SK-N-SH (cell line): ENCODE measurements around the gene SLC41A3. TPM values are rescaled to one million over a fixed set of nuclear protein-coding genes. Genes with fewer than 3 reads are reported as not detected.

Experiments
- CTCF ChIA-PET: fragments of 300-600, 350-600 bp; formaldehyde crosslinking; extraction: SDS; loops from one replicate; lab custom pipeline; 2021; lab: Yijun Ruan, JAX
- POLR2A ChIA-PET: fragments of 350-600 bp; sonication (Branson Sonifier 250); formaldehyde crosslinking; extraction: SDS; loops from one replicate; lab custom pipeline; 2020; ENCODE audit warnings: antibody characterized with exemption, inconsistent platforms; lab: Yijun Ruan, JAX
- DNase-seq: peaks from one replicate; pipeline ENCODE4 v3.0.0; 2012
- H2AFZ ChIP-seq: fragments of 200-600 bp; sonication (generic); 2 replicates; pipeline ENCODE4 v1.8.1; 2016; ENCODE audit warnings: antibody characterized with exemption, mild to moderate bottlenecking, low read depth
- H3F3A ChIP-seq: fragments of 200-600 bp; sonication (generic); replicated peaks from 2 replicates; pipeline ENCODE3; 2016; ENCODE audit warnings: antibody characterized with exemption, mild to moderate bottlenecking; ENCODE audit not compliant: insufficient read depth
- H3K27ac ChIP-seq, 2 experiments: fragments of 200-500 bp in 1 of 2; fragments of 200-600 bp in 1 of 2; sonication (Bioruptor generic) in 1 of 2; sonication (generic), shearing (Covaris generic) in 1 of 2; 2 replicates each; pipeline versions ENCODE4 v1.5.1 to v1.6.1; 2014 to 2016; ENCODE audit warnings: low read depth in 2 of 2, inconsistent platforms in 1 of 2, low read length in 1 of 2, mild to moderate bottlenecking in 1 of 2, mixed read lengths in 1 of 2
- H3K27me3 ChIP-seq: fragments of 200-600 bp; sonication (generic), shearing (Covaris generic); 2 replicates; pipeline ENCODE4 v1.6.1; 2016; ENCODE audit warnings: mixed run types; ENCODE audit not compliant: insufficient read depth
- H3K36me3 ChIP-seq, 2 experiments: fragments of 200-500 bp in 1 of 2; fragments of 200-600 bp in 1 of 2; sonication (Bioruptor generic) in 1 of 2; sonication (generic) in 1 of 2; replicated peaks in 1 of 2; 2 replicates each; pipeline versions ENCODE3 to v1.5.1; 2014 to 2016; ENCODE audit warnings: low read length in 1 of 2, mild to moderate bottlenecking in 1 of 2; ENCODE audit not compliant: insufficient read depth in 2 of 2, control insufficient read depth in 1 of 2
- H3K4me1 ChIP-seq, 2 experiments: fragments of 200-500 bp in 1 of 2; fragments of 200-600 bp in 1 of 2; sonication (Bioruptor generic) in 1 of 2; sonication (generic), shearing (Covaris generic) in 1 of 2; 2 replicates each; pipeline versions ENCODE4 v1.5.1 to v1.6.1; 2014 to 2016; ENCODE audit warnings: low read depth in 1 of 2, low read length in 1 of 2, mixed run types in 1 of 2; ENCODE audit not compliant: insufficient read depth in 2 of 2, control insufficient read depth in 1 of 2
- H3K4me2 ChIP-seq: fragments of 200-600 bp; sonication (generic), shearing (Covaris generic); 2 replicates; pipeline ENCODE4 v1.6.1; 2017; ENCODE audit warnings: mixed run types
- H3K4me3 ChIP-seq, 2 experiments: fragments of 200-500 bp in 1 of 2; fragments of 200-600 bp in 1 of 2; sonication (Bioruptor generic) in 1 of 2; sonication (generic), shearing (Covaris generic) in 1 of 2; 2 replicates each; pipeline versions ENCODE4 v1.5.1 to v1.8.1; 2014 to 2016; ENCODE audit warnings: low read depth in 2 of 2, inconsistent platforms in 1 of 2, low read length in 1 of 2, mild to moderate bottlenecking in 1 of 2, mixed read lengths in 1 of 2, moderate library complexity in 1 of 2
- H3K79me2 ChIP-seq: fragments of 200-600 bp; sonication (generic); 2 replicates; pipeline ENCODE4 v1.8.1; 2017; ENCODE audit warnings: mild to moderate bottlenecking; ENCODE audit not compliant: insufficient read depth
- H3K9ac ChIP-seq: fragments of 200-600 bp; sonication (generic); 2 replicates; pipeline ENCODE4 v1.6.1; 2017; ENCODE audit warnings: mixed run types
- H3K9me2 ChIP-seq: fragments of 200-600 bp; sonication (generic); 2 replicates; pipeline ENCODE4 v1.6.1; 2017; ENCODE audit warnings: mixed run types
- H3K9me3 ChIP-seq: fragments of 200-600 bp; sonication (generic); 2 replicates; pipeline ENCODE4 v1.6.1; 2017; ENCODE audit warnings: mixed run types, mild to moderate bottlenecking, moderate library complexity
- H4K20me1 ChIP-seq: fragments of 200-600 bp; sonication (generic); 2 replicates; pipeline ENCODE4 v1.6.1; 2017; ENCODE audit warnings: mild to moderate bottlenecking, mixed run types; ENCODE audit not compliant: insufficient read depth
- CHD2 ChIP-seq: fragments of 150-350 bp; IDR thresholded peaks from 2 replicates; pipeline ENCODE4 v1.6.1; 2018; ENCODE audit warnings: low read length; ENCODE audit not compliant: partially characterized antibody
- EP300 ChIP-seq, 2 experiments: IDR thresholded peaks; 2 replicates each; pipeline versions ENCODE4 v1.4.0 to v1.6.1; 2012; ENCODE audit warnings: borderline replicate concordance in 1 of 2, low read depth in 1 of 2, low read length in 1 of 2
- EZH2phosphoT487 ChIP-seq: fragments of 200-600 bp; sonication (generic); IDR thresholded peaks from 2 replicates; pipeline ENCODE4 v1.6.1; 2017; ENCODE audit warnings: low read depth, mixed run types, mild to moderate bottlenecking, antibody characterized with exemption, moderate library complexity, borderline replicate concordance
- FOXJ3 ChIP-seq: sonication (generic); formaldehyde crosslinking; IDR thresholded peaks from 2 replicates; pipeline ENCODE4 v1.5.1; 2020; ENCODE audit warnings: mild to moderate bottlenecking, missing genetic modification reagents
- GABPA ChIP-seq: IDR thresholded peaks from 2 replicates; pipeline ENCODE4 v1.4.0; 2012; ENCODE audit warnings: low read depth, mild to moderate bottlenecking
- JUND ChIP-seq: IDR thresholded peaks from 2 replicates; pipeline ENCODE4 v1.4.0; 2012
- MEF2A ChIP-seq: IDR thresholded peaks from 2 replicates; pipeline ENCODE4 v1.4.0; 2012; ENCODE audit warnings: low read depth, borderline replicate concordance
- MXI1 ChIP-seq: IDR thresholded peaks from 2 replicates; pipeline ENCODE4 v1.6.1; 2012; ENCODE audit warnings: mild to moderate bottlenecking, low read depth, low read length, improper control_type of control experiment
- PBX3 ChIP-seq: IDR thresholded peaks from 2 replicates; pipeline ENCODE4; 2012
- SIN3A ChIP-seq: IDR thresholded peaks from 2 replicates; pipeline ENCODE4 v1.6.1; 2012; ENCODE audit warnings: low read depth, mild to moderate bottlenecking, low read length, moderate library complexity, borderline replicate concordance
- SMC3 ChIP-seq: IDR thresholded peaks from 2 replicates; pipeline ENCODE4 v1.6.1; 2012; ENCODE audit warnings: low read depth, low read length, improper control_type of control experiment
- TCF12 ChIP-seq: IDR thresholded peaks from 2 replicates; pipeline ENCODE4 v1.4.0; 2012
- TEAD4 ChIP-seq: IDR thresholded peaks from 2 replicates; pipeline ENCODE4 v1.4.0; 2012; ENCODE audit warnings: mild to moderate bottlenecking, borderline replicate concordance; ENCODE audit not compliant: insufficient read depth
- USF1 ChIP-seq: IDR thresholded peaks from 2 replicates; pipeline ENCODE4 v1.4.0; 2012; ENCODE audit warnings: low read depth, borderline replicate concordance
- USF2 ChIP-seq: fragments of 150-350 bp; IDR thresholded peaks from 2 replicates; pipeline ENCODE4 v1.6.1; 2017; ENCODE audit warnings: antibody characterized with exemption, low read length, low read depth, borderline replicate concordance
- WGBS: methylation state at CpG from one replicate; pipeline ENCODE4 v1.1.6; 2017; ENCODE audit warnings: low lambda C conversion rate; 5-methylcytosine and 5-hydroxymethylcytosine counted together
- polyA plus RNA-seq, 3 experiments: library from polyadenylated mRNA; depleted of rRNA; stranded (reverse); fragments of >200 nt; gene quantifications; 2 replicates each; pipeline ENCODE4 v1.2.3, GENCODE V29; 2012
- TF ChIP-seq, protein P1 (sequence below): fragments of 150-350 bp; IDR thresholded peaks from 2 replicates; pipeline ENCODE4 v1.6.1; 2016; ENCODE audit warnings: mild to moderate bottlenecking, low read depth, low read length
- TF ChIP-seq, protein P2 (sequence below): fragments of 200-600 bp; sonication (generic); IDR thresholded peaks from 2 replicates; pipeline ENCODE4 v1.6.1; 2017; ENCODE audit warnings: antibody characterized with exemption, mild to moderate bottlenecking, moderate library complexity

The SLC41A3 gene
- polyA plus RNA-seq, 1 of the 3 experiments (the other 2 are of a cell fraction): 53.4 TPM

GRCh38 chr3:126128504-126129397, 44.8 kb upstream of the SLC41A3 start:
- H3K79me2 ChIP-seq: no peaks in the 10 kb centered on the region
- no peaks in the 10 kb centered on the region for H4K20me1 ChIP-seq
- TF ChIP-seq, protein P1, sequence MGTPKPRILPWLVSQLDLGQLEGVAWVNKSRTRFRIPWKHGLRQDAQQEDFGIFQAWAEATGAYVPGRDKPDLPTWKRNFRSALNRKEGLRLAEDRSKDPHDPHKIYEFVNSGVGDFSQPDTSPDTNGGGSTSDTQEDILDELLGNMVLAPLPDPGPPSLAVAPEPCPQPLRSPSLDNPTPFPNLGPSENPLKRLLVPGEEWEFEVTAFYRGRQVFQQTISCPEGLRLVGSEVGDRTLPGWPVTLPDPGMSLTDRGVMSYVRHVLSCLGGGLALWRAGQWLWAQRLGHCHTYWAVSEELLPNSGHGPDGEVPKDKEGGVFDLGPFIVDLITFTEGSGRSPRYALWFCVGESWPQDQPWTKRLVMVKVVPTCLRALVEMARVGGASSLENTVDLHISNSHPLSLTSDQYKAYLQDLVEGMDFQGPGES: no peak
- TF ChIP-seq SMC3 (no peak), EZH2phosphoT487 (no peak), PBX3 (no peak), JUND (no peak), TCF12 (no peak), TEAD4 (no peak), USF2 (no peak), EP300 (IDR thresholded peaks at IDR 0.05; ENCODE audit: borderline replicate concordance in 1 of 2, low read depth in 1 of 2, low read length in 1 of 2) (no peak), GABPA (no peak), SIN3A (no peak), MXI1 (no peak), FOXJ3 (no peak), CHD2 (no peak), MEF2A (no peak), USF1 (no peak)
- TF ChIP-seq, protein P2, sequence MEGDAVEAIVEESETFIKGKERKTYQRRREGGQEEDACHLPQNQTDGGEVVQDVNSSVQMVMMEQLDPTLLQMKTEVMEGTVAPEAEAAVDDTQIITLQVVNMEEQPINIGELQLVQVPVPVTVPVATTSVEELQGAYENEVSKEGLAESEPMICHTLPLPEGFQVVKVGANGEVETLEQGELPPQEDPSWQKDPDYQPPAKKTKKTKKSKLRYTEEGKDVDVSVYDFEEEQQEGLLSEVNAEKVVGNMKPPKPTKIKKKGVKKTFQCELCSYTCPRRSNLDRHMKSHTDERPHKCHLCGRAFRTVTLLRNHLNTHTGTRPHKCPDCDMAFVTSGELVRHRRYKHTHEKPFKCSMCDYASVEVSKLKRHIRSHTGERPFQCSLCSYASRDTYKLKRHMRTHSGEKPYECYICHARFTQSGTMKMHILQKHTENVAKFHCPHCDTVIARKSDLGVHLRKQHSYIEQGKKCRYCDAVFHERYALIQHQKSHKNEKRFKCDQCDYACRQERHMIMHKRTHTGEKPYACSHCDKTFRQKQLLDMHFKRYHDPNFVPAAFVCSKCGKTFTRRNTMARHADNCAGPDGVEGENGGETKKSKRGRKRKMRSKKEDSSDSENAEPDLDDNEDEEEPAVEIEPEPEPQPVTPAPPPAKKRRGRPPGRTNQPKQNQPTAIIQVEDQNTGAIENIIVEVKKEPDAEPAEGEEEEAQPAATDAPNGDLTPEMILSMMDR: no peak
- TF ChIP-seq, all 33 proteins: peak for 0
- no peak overlapping the region for H2AFZ ChIP-seq
- CTCF ChIA-PET: interaction anchor here (1.1 to 2.1 kb wide), 2 partner anchors 10 to 84 kb away, joined by 3 to 7 read pairs; no protein-coding TSS in a partner anchor
- H3K4me3 ChIP-seq: no peak overlapping the region
- H3K9me3 ChIP-seq: no peaks in the 10 kb centered on the region
- no peak overlapping the region for H3K27ac ChIP-seq
- no peaks in the 10 kb centered on the region for H3K36me3 ChIP-seq
- no peaks in the 10 kb centered on the region for H3K27me3 ChIP-seq
- H3K9ac ChIP-seq: no peak overlapping the region
- no peaks in the 10 kb centered on the region for H3F3A ChIP-seq
- no peaks in the 10 kb centered on the region for H3K9me2 ChIP-seq
- no peak overlapping the region for H3K4me2 ChIP-seq
- peak; percentile 11 for DNase-seq
- POLR2A ChIA-PET: no interaction called here
- 23% methylated on average over 3 of the region's 13 CpGs for WGBS
- H3K4me1 ChIP-seq: peaks cover 0 to 25% of the 10 kb centered on the region in 2 experiments; a peak in 1 of 4 replicates
